Thyroid gland (tissue), 4 donors: ENCODE measurements around the gene CELF5. TPM values are rescaled to one million over a fixed set of nuclear protein-coding genes. Genes with fewer than 3 reads are reported as not detected.

Experiments used
- DNase-seq, 2 donors: peaks; one replicate each; pipeline ENCODE4 v3.0.0-alpha.2; 2019
- H3K27ac ChIP-seq, 3 donors: fragments of 200-600 bp; sonication (generic); 1 replicate in 2 of 3; 2 replicates in 1 of 3; pipeline ENCODE4 v1.5.1; 2016 to 2019; ENCODE audit warnings: mild to moderate bottlenecking in 1 of 3, moderate library complexity in 1 of 3
- H3K27me3 ChIP-seq: fragments of 200-600 bp; sonication (generic); one replicate; pipeline ENCODE4 v1.5.1; 2019
- H3K36me3 ChIP-seq, 2 donors: fragments of 200-600 bp; sonication (generic); one replicate each; pipeline ENCODE4 v1.5.1; 2016 to 2019
- H3K4me1 ChIP-seq, 2 donors: fragments of 200-600 bp; sonication (generic); one replicate each; pipeline ENCODE4 v1.5.1; 2017 to 2019
- H3K4me3 ChIP-seq, 3 donors: fragments of 200-600 bp; sonication (generic); replicated peaks in 1 of 3; 1 replicate in 2 of 3; 2 replicates in 1 of 3; pipeline ENCODE4 v1.5.1; 2016; ENCODE audit warnings: mild to moderate bottlenecking in 1 of 3
- H3K9me3 ChIP-seq: fragments of 200-600 bp; sonication (generic); one replicate; pipeline ENCODE4 v1.5.1; 2017
- CTCF ChIP-seq, 6 experiments: fragments of 200-600 bp in 3 of 6; fragments of 450-650 bp in 3 of 6; sonication (generic) in 3 of 6; IDR thresholded peaks; one replicate each; pipeline ENCODE4 v1.5.1; 2016 to 2019; ENCODE audit warnings: antibody characterized with exemption in 6 of 6, mild to moderate bottlenecking in 2 of 6, inconsistent platforms in 1 of 6, moderate library complexity in 1 of 6
- POLR2A ChIP-seq, 2 donors: fragments of 450-650 bp; IDR thresholded peaks; one replicate each; pipeline ENCODE4 v1.6.1; 2017; ENCODE audit warnings: antibody characterized with exemption in 2 of 2, mild to moderate bottlenecking in 2 of 2, moderate library complexity in 1 of 2
- WGBS, 2 donors: methylation state at CpG; one replicate each; pipeline ENCODE4 v1.1.5; 2017; 5-methylcytosine and 5-hydroxymethylcytosine counted together
- intact Hi-C: fragments of 100-400 bp; cut with DNase I; formaldehyde crosslinking; loops from one replicate; pipeline ENCODE4 v1.15.1; 2023
- total RNA-seq, 4 donors: library from RNA; depleted of rRNA; stranded (reverse); fragments of >200 nt; gene quantifications; one replicate each; pipeline ENCODE4 v1.2.3, GENCODE V29; 2016

Gene CELF5
- total RNA-seq, 4 donors from 2014 or later: not detected

GRCh38 chr19:3270902-3271301 is 46.4 kb downstream of the CELF5 start:
- TF ChIP-seq POLR2A (IDR thresholded peaks at IDR 0.05) (no peak), CTCF (IDR thresholded peaks at IDR 0.05) (no peak)
- H3K27me3 ChIP-seq: no peaks in the 10 kb centered on the region
- no peaks in the 10 kb centered on the region for H3K9me3 ChIP-seq
- no peak overlapping the region for H3K4me3 ChIP-seq
- H3K4me1 ChIP-seq: peaks cover 4 to 8% of the 10 kb centered on the region in 2 donors
- 60% methylated on average over 1 of the region's 11 CpGs; no CpG with 5 or more reads in 1 of the 2 donors for WGBS, 2 donors
- DNase-seq: no peak
- H3K36me3 ChIP-seq: no peaks in the 10 kb centered on the region
- no peak overlapping the region for H3K27ac ChIP-seq
- intact Hi-C loops: no loop called here

- no peaks in the 10 kb centered on the region for H3K36me3 ChIP-seq
- 52 to 62% methylated on average over 4 of the region's 4 CpGs for WGBS, 2 donors
- H3K27me3 ChIP-seq: no peaks in the 10 kb centered on the region
Measured at GRCh38 chr19:3272401-3272931, 48.0 kb downstream of the CELF5 start.

GRCh38 chr19:3272952-3273351 is 48.5 kb downstream of the CELF5 start:
- no peak overlapping the region for H3K4me3 ChIP-seq
- peaks cover 4 to 8% of the 10 kb centered on the region in 2 donors for H3K4me1 ChIP-seq
- TF ChIP-seq POLR2A (IDR thresholded peaks at IDR 0.05) (no peak), CTCF (IDR thresholded peaks at IDR 0.05) (no peak)
- no peaks in the 10 kb centered on the region for H3K9me3 ChIP-seq
- no peak for DNase-seq
- H3K27me3 ChIP-seq: no peaks in the 10 kb centered on the region
- H3K36me3 ChIP-seq: no peaks in the 10 kb centered on the region
- H3K27ac ChIP-seq: no peak overlapping the region
- 69 to 80% methylated on average over 2 to 3 of the region's 3 CpGs for WGBS, 2 donors
- intact Hi-C loops: no loop called here

More at GRCh38 chr19:3272401-3272931, 48.0 kb downstream of the CELF5 start:
- DNase-seq: no peak
- TF ChIP-seq CTCF (IDR thresholded peaks at IDR 0.05): no peak
- TF ChIP-seq POLR2A (IDR thresholded peaks at IDR 0.05): no peak
- Histone ChIP-seq H3K4me3 (no peak overlapping the region), H3K27ac (no peak overlapping the region), H3K4me1 (peaks cover 4 to 8% of the 10 kb centered on the region in 2 donors), H3K9me3 (no peaks in the 10 kb centered on the region)
- intact Hi-C loops: no loop called here

- WGBS, 2 donors: 79 to 89% methylated on average over 6 to 8 of the region's 9 CpGs
- no peak for DNase-seq
Measured at GRCh38 chr19:3274245-3274941, 49.9 kb downstream of the CELF5 start.

More at GRCh38 chr19:3274245-3274941, 49.9 kb downstream of the CELF5 start:
- H3K9me3 ChIP-seq: no peaks in the 10 kb centered on the region
- no peak overlapping the region for H3K4me3 ChIP-seq
- H3K4me1 ChIP-seq: peaks cover 4 to 8% of the 10 kb centered on the region in 2 donors
- H3K27ac ChIP-seq: no peak overlapping the region
- TF ChIP-seq POLR2A (IDR thresholded peaks at IDR 0.05) (no peak), CTCF (IDR thresholded peaks at IDR 0.05) (no peak)
- H3K36me3 ChIP-seq: no peaks in the 10 kb centered on the region
- no peaks in the 10 kb centered on the region for H3K27me3 ChIP-seq
- intact Hi-C loops: no loop called here
